Measurements from ENCODE around the gene PLA1A.

- no peak for TF ChIP-seq POLR2A (IDR thresholded peaks at IDR 0.05)
- TF ChIP-seq, protein P1, sequence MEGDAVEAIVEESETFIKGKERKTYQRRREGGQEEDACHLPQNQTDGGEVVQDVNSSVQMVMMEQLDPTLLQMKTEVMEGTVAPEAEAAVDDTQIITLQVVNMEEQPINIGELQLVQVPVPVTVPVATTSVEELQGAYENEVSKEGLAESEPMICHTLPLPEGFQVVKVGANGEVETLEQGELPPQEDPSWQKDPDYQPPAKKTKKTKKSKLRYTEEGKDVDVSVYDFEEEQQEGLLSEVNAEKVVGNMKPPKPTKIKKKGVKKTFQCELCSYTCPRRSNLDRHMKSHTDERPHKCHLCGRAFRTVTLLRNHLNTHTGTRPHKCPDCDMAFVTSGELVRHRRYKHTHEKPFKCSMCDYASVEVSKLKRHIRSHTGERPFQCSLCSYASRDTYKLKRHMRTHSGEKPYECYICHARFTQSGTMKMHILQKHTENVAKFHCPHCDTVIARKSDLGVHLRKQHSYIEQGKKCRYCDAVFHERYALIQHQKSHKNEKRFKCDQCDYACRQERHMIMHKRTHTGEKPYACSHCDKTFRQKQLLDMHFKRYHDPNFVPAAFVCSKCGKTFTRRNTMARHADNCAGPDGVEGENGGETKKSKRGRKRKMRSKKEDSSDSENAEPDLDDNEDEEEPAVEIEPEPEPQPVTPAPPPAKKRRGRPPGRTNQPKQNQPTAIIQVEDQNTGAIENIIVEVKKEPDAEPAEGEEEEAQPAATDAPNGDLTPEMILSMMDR (IDR thresholded peaks at IDR 0.05): no peak
Measured at GRCh38 chr3:119599558-119600174, 2.0 kb downstream of the PLA1A start.

Measured in prostate gland (tissue), 2 donors.